SK-N-SH (cell line): Measurements from ENCODE around the gene SAA1. TPM values are rescaled to one million over a fixed set of nuclear protein-coding genes. Genes with fewer than 3 reads are reported as not detected.

Source experiments
- CTCF ChIA-PET: fragments of 300-600, 350-600 bp; formaldehyde crosslinking; extraction: SDS; loops from one replicate; lab custom pipeline; 2021; lab: Yijun Ruan, JAX
- POLR2A ChIA-PET: fragments of 350-600 bp; sonication (Branson Sonifier 250); formaldehyde crosslinking; extraction: SDS; loops from one replicate; lab custom pipeline; 2020; ENCODE audit warnings: antibody characterized with exemption, inconsistent platforms; lab: Yijun Ruan, JAX
- DNase-seq: peaks from one replicate; pipeline ENCODE4 v3.0.0; 2012
- H2AFZ ChIP-seq: fragments of 200-600 bp; sonication (generic); 2 replicates; pipeline ENCODE4 v1.8.1; 2016; ENCODE audit warnings: antibody characterized with exemption, mild to moderate bottlenecking, low read depth
- H3F3A ChIP-seq: fragments of 200-600 bp; sonication (generic); replicated peaks from 2 replicates; pipeline ENCODE3; 2016; ENCODE audit warnings: antibody characterized with exemption, mild to moderate bottlenecking; ENCODE audit not compliant: insufficient read depth
- H3K27ac ChIP-seq, 2 experiments: fragments of 200-500 bp in 1 of 2; fragments of 200-600 bp in 1 of 2; sonication (Bioruptor generic) in 1 of 2; sonication (generic), shearing (Covaris generic) in 1 of 2; 2 replicates each; pipeline versions ENCODE4 v1.5.1 to v1.6.1; 2014 to 2016; ENCODE audit warnings: low read depth in 2 of 2, inconsistent platforms in 1 of 2, low read length in 1 of 2, mild to moderate bottlenecking in 1 of 2, mixed read lengths in 1 of 2
- H3K27me3 ChIP-seq: fragments of 200-600 bp; sonication (generic), shearing (Covaris generic); 2 replicates; pipeline ENCODE4 v1.6.1; 2016; ENCODE audit warnings: mixed run types; ENCODE audit not compliant: insufficient read depth
- H3K36me3 ChIP-seq, 2 experiments: fragments of 200-500 bp in 1 of 2; fragments of 200-600 bp in 1 of 2; sonication (Bioruptor generic) in 1 of 2; sonication (generic) in 1 of 2; replicated peaks in 1 of 2; 2 replicates each; pipeline versions ENCODE3 to v1.5.1; 2014 to 2016; ENCODE audit warnings: low read length in 1 of 2, mild to moderate bottlenecking in 1 of 2; ENCODE audit not compliant: insufficient read depth in 2 of 2, control insufficient read depth in 1 of 2
- H3K4me1 ChIP-seq, 2 experiments: fragments of 200-500 bp in 1 of 2; fragments of 200-600 bp in 1 of 2; sonication (Bioruptor generic) in 1 of 2; sonication (generic), shearing (Covaris generic) in 1 of 2; 2 replicates each; pipeline versions ENCODE4 v1.5.1 to v1.6.1; 2014 to 2016; ENCODE audit warnings: low read depth in 1 of 2, low read length in 1 of 2, mixed run types in 1 of 2; ENCODE audit not compliant: insufficient read depth in 2 of 2, control insufficient read depth in 1 of 2
- H3K4me2 ChIP-seq: fragments of 200-600 bp; sonication (generic), shearing (Covaris generic); 2 replicates; pipeline ENCODE4 v1.6.1; 2017; ENCODE audit warnings: mixed run types
- H3K4me3 ChIP-seq, 2 experiments: fragments of 200-500 bp in 1 of 2; fragments of 200-600 bp in 1 of 2; sonication (Bioruptor generic) in 1 of 2; sonication (generic), shearing (Covaris generic) in 1 of 2; 2 replicates each; pipeline versions ENCODE4 v1.5.1 to v1.8.1; 2014 to 2016; ENCODE audit warnings: low read depth in 2 of 2, inconsistent platforms in 1 of 2, low read length in 1 of 2, mild to moderate bottlenecking in 1 of 2, mixed read lengths in 1 of 2, moderate library complexity in 1 of 2
- H3K79me2 ChIP-seq: fragments of 200-600 bp; sonication (generic); 2 replicates; pipeline ENCODE4 v1.8.1; 2017; ENCODE audit warnings: mild to moderate bottlenecking; ENCODE audit not compliant: insufficient read depth
- H3K9ac ChIP-seq: fragments of 200-600 bp; sonication (generic); 2 replicates; pipeline ENCODE4 v1.6.1; 2017; ENCODE audit warnings: mixed run types
- H3K9me2 ChIP-seq: fragments of 200-600 bp; sonication (generic); 2 replicates; pipeline ENCODE4 v1.6.1; 2017; ENCODE audit warnings: mixed run types
- H3K9me3 ChIP-seq: fragments of 200-600 bp; sonication (generic); 2 replicates; pipeline ENCODE4 v1.6.1; 2017; ENCODE audit warnings: mixed run types, mild to moderate bottlenecking, moderate library complexity
- H4K20me1 ChIP-seq: fragments of 200-600 bp; sonication (generic); 2 replicates; pipeline ENCODE4 v1.6.1; 2017; ENCODE audit warnings: mild to moderate bottlenecking, mixed run types; ENCODE audit not compliant: insufficient read depth
- CHD2 ChIP-seq: fragments of 150-350 bp; IDR thresholded peaks from 2 replicates; pipeline ENCODE4 v1.6.1; 2018; ENCODE audit warnings: low read length; ENCODE audit not compliant: partially characterized antibody
- CTCF ChIP-seq: fragments of 200-600 bp; sonication (generic); IDR thresholded peaks from 2 replicates; pipeline ENCODE4 v1.6.1; 2017; ENCODE audit warnings: antibody characterized with exemption, mild to moderate bottlenecking, moderate library complexity
- EP300 ChIP-seq, 2 experiments: IDR thresholded peaks; 2 replicates each; pipeline versions ENCODE4 v1.4.0 to v1.6.1; 2012; ENCODE audit warnings: borderline replicate concordance in 1 of 2, low read depth in 1 of 2, low read length in 1 of 2
- FOSL2 ChIP-seq: IDR thresholded peaks from 2 replicates; pipeline ENCODE4 v1.4.0; 2012; ENCODE audit warnings: low read depth, mild to moderate bottlenecking, moderate library complexity, borderline replicate concordance
- FOXJ3 ChIP-seq: sonication (generic); formaldehyde crosslinking; IDR thresholded peaks from 2 replicates; pipeline ENCODE4 v1.5.1; 2020; ENCODE audit warnings: mild to moderate bottlenecking, missing genetic modification reagents
- GABPA ChIP-seq: IDR thresholded peaks from 2 replicates; pipeline ENCODE4 v1.4.0; 2012; ENCODE audit warnings: low read depth, mild to moderate bottlenecking
- GATA2 ChIP-seq: sonication (generic); formaldehyde crosslinking; IDR thresholded peaks from 2 replicates; pipeline ENCODE4 v1.5.0; 2020; ENCODE audit warnings: mild to moderate bottlenecking, missing genetic modification reagents
- IRF3 ChIP-seq: fragments of 150-350 bp; IDR thresholded peaks from 2 replicates; pipeline ENCODE4 v1.6.1; 2016; ENCODE audit warnings: mild to moderate bottlenecking, low read depth, low read length
- PBX3 ChIP-seq: IDR thresholded peaks from 2 replicates; pipeline ENCODE4; 2012
- POLR2AphosphoS5 ChIP-seq: IDR thresholded peaks from 2 replicates; pipeline ENCODE4 v1.6.1; 2012; ENCODE audit warnings: low read depth, low read length
- RCOR1 ChIP-seq: fragments of 150-350 bp; IDR thresholded peaks from 2 replicates; pipeline ENCODE4 v1.6.1; 2017; ENCODE audit warnings: antibody characterized with exemption, low read length
- RXRA ChIP-seq: IDR thresholded peaks from 2 replicates; pipeline ENCODE4 v1.4.0; 2012; ENCODE audit warnings: low read depth, mild to moderate bottlenecking, borderline replicate concordance
- SIN3A ChIP-seq: IDR thresholded peaks from 2 replicates; pipeline ENCODE4 v1.6.1; 2012; ENCODE audit warnings: low read depth, mild to moderate bottlenecking, low read length, moderate library complexity, borderline replicate concordance
- SMC3 ChIP-seq: IDR thresholded peaks from 2 replicates; pipeline ENCODE4 v1.6.1; 2012; ENCODE audit warnings: low read depth, low read length, improper control_type of control experiment
- TAF1 ChIP-seq: IDR thresholded peaks from 2 replicates; pipeline ENCODE4 v1.6.1; 2012; ENCODE audit warnings: low read depth, mild to moderate bottlenecking, low read length, moderate library complexity, borderline replicate concordance
- TEAD4 ChIP-seq: IDR thresholded peaks from 2 replicates; pipeline ENCODE4 v1.4.0; 2012; ENCODE audit warnings: mild to moderate bottlenecking, borderline replicate concordance; ENCODE audit not compliant: insufficient read depth
- USF2 ChIP-seq: fragments of 150-350 bp; IDR thresholded peaks from 2 replicates; pipeline ENCODE4 v1.6.1; 2017; ENCODE audit warnings: antibody characterized with exemption, low read length, low read depth, borderline replicate concordance
- ZBTB33 ChIP-seq: IDR thresholded peaks from 2 replicates; pipeline ENCODE4 v1.4.0; 2012; ENCODE audit warnings: low read depth, borderline replicate concordance
- WGBS: methylation state at CpG from one replicate; pipeline ENCODE4 v1.1.6; 2017; ENCODE audit warnings: low lambda C conversion rate; 5-methylcytosine and 5-hydroxymethylcytosine counted together
- polyA plus RNA-seq, 3 experiments: library from polyadenylated mRNA; depleted of rRNA; stranded (reverse); fragments of >200 nt; gene quantifications; 2 replicates each; pipeline ENCODE4 v1.2.3, GENCODE V29; 2012

The SAA1 gene
- polyA plus RNA-seq, 1 of the 3 experiments (the other 2 are of a cell fraction): not detected

GRCh38 chr11:18254781-18255361 is 11.2 kb upstream of the SAA1 start:
- CTCF ChIA-PET: interaction anchor here (0.6 to 2.3 kb wide), 2 partner anchors 11 to 839 kb away, joined by 3 to 11 read pairs; no protein-coding TSS in a partner anchor
- Histone ChIP-seq H3K79me2 (no peaks in the 10 kb centered on the region), H3K9me2 (no peaks in the 10 kb centered on the region), H3K27me3 (no peaks in the 10 kb centered on the region), H3F3A (no peaks in the 10 kb centered on the region), H3K27ac (no peak overlapping the region), H3K4me1 (no peaks in the 10 kb centered on the region), H3K9ac (no peak overlapping the region), H3K4me3 (no peak overlapping the region), H3K4me2 (no peak overlapping the region), H3K9me3 (no peaks in the 10 kb centered on the region), H2AFZ (no peak overlapping the region), H3K36me3 (no peaks in the 10 kb centered on the region), H4K20me1 (no peaks in the 10 kb centered on the region)
- WGBS: 21% methylated on average over 2 of the region's 2 CpGs
- DNase-seq: no peak
- POLR2A ChIA-PET: no interaction called here
- no peak for TF ChIP-seq POLR2AphosphoS5
- TF ChIP-seq TEAD4: no peak
- no peak for TF ChIP-seq ZBTB33
- TF ChIP-seq RCOR1: no peak
- TF ChIP-seq EP300 (IDR thresholded peaks at IDR 0.05; ENCODE audit: borderline replicate concordance in 1 of 2, low read depth in 1 of 2, low read length in 1 of 2): no peak
- TF ChIP-seq TAF1: no peak
- TF ChIP-seq RXRA: no peak
- TF ChIP-seq CHD2: no peak
- TF ChIP-seq GATA2 (CRISPR knock-in tag): no peak
- no peak for TF ChIP-seq SIN3A
- no peak for TF ChIP-seq FOXJ3 (CRISPR knock-in tag)
- TF ChIP-seq PBX3: no peak
- no peak for TF ChIP-seq CTCF
- TF ChIP-seq USF2: no peak
- no peak for TF ChIP-seq GABPA
- TF ChIP-seq IRF3: no peak
- TF ChIP-seq SMC3: no peak
- TF ChIP-seq FOSL2: no peak
